ENCODE data around the gene OSBP2.
"Not testable (repeated sequence)": the region's sequence is repeated elsewhere in the genome, so short reads cannot be mapped to it uniquely, and the experiment has no call there.

Gene OSBP2

DNA sequence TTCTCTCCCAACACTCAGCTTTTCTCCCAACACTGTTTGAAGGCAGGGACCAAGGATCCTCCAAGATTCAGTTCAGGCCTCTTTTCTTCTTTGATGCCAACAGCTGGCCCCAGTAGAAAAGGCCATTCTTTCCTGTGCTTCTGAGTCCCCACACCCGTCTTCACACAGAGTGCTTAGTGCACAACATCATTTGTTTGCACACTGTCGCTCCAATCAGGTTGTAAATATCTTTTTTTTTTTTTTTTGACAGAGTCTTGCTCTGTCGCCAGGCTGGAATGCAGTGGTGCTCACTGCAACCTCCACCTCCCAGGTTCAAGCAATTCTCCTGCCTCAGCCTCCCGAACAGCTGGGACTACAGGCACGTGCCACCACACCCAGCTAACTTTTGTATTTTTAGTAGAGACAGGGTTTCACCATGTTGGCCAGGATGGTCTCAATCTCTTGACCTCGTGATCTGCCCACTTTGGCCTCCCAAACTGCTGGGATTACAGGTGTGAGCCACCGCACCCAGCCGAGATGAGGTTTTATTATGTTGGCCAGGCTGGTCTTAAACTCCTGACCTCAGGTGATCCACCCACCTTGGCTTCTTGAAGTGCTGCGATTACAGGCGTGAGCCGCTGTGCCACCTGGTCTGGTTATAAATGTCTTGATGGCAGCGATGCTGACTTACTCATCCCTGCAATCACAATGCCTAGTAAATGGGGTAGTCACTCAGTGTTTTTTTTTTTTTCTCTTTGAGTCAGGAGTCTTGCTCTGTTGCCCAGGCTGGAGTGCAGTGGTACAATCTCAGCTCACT, 14.6 kb upstream of the OSBP2 start:
- not testable (repeated sequence) for DNase-seq

DNA sequence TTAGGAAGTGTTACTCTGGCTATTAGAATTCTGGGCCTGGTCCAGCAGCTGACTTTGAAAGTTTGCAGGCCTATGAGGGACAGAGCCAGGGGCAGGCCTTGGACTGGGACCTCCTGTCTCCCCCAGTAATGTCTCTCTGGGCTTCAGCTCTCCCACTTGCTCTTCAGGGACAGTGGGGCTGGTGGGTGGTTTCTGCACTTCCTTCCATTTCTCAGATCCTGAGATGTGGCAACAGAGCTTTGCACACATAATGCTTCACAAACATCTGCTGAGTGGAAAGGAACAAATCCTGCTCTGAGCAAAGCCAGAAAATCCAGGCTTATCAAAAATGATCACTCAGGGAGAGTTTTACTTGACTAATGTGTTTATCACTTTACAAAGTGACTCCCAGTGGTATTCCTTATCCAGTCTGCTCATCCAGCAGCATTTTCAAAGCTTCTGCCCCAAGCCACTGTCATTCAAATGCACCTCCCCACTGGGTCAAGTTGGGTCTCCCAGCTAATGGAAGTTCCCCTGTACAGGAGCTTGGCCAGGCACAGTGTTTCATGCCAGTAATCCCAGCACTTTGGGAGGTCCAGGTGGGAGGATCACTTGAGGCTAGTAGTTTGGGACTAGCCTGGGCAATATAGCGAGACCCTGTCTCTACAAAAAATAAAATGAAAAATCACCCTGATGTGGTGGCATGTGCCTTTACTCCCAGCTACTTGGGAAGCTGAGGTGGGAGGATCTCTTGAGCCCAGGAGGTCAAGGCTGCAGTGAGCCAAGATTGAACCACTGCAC, 13.5 kb upstream of the OSBP2 start:
- DNase-seq, result no peak

DNA sequence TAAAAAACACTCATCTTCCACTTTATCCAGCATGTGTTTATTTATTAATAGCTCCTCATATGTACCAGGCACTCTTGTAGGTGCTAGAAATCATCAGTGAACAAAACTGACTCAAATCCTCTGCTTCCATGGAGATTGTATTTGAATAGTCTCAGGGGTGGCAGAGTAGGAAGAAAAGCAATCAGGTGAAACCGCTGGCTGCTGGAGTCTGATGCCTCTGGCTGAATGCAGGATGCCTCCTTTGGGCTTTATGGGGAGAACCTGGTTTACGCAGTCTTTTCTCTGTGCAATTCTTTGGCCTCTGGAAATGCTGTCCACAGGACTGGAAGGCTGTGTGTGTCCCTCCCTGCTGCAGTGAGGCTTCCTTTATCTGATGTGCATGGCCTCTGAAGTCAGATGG, 12.8 kb upstream of the OSBP2 start:
- DNase-seq, result no peak

DNA sequence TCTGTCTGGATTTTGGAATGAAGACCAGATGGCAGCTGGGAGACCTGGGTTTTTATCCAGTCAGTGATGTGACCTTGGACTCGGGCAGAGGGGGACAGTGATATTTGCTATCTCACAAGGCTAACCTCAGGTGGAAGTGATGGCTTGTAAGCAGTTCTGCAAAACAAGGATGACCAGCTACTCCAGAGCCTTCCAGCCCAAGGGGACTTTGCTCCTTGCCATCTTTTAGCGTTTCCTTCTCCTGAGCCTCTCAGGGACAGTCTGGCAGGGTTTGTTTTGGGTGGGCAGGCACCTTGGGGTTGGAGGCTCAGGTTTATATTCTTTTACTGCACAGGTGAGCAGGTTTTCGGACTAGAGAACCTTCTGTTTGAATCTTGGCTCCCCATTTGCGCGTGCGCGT, 9.5 kb upstream of the OSBP2 start:
- no peak for DNase-seq

DNA sequence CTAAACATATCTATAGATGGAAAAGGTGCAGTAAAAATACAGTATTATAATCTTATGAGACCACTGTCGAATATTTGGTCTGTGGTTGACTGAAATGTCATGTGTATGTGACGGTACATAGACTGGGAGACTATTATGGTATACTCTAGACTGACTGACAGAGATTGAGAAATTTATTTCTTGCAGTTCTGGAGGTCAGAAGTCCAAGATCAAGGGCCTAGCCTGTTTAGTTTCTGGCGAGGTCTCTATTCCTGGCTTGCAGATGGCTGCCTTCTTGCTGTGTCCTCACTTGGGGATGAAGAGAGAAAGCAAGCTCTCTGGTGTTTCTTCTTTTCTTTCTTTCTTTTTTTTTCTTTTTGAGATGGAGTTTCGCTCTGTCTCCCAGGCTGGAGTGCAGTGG, 7.3 kb upstream of the OSBP2 start:
- no peak for DNase-seq

DNA sequence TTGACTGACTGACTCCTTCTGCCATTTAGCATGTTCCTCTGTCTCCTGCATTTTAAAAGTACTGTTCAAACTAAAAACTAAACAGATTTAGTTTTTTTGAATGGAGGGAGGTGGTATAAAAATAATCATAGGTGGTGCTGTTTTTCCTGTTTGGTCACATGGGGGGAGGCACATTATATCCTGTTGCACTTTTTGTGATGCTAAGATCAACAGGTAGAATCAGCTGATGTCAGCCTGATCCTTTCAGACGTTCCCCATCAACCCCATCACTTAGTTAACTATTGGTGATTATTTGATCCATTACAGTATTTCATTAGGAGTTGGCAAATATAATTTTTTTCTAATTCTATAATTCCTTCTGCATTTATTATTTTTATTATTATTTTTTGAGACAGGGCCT, 5.1 kb upstream of the OSBP2 start:
- no peak for DNase-seq

DNA sequence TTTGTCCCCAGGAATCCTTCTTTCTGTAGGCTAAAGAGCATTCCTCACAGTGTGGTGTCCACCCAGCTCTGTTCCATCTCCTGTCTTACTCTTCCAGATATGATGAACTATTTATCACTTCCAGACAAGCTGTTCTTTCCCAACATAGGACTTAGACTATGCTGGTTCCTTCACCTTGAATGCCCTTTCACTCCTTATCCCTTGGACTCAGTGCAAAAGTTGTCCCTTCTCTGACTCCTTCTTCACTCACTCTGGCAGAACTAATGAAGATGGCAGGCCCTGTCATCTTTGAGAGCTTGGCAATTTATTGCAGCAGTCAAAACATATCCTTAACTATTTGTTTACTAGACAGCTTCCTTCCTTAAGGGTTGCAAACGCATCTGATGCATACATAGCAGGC, 3.5 kb upstream of the OSBP2 start:
- no peak for DNase-seq

DNA sequence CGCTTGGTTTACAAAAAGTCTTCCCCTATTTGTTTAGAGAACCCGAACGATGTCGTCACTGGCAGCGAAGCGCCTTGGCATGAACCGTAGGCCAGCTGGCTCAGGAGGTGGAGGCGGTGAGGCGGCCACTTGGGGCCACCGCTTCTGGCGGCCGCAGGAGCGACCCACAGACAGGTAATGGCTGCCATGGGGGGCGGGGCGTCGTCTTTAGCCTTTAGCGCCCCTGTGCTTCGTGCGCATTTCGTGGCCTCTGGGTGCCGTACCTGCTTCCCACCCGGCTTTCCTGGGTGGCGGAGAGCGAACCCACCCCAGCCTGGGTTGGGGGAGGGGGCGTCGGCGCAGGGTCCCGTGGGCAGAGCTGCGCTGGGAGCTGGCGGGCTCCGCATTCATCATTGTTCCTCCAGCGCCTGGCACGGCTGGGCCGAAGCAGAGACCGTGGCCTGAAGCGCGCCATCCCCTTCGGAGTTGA, 469 bp upstream of the OSBP2 start:
- peak; percentile 85 for DNase-seq

DNA sequence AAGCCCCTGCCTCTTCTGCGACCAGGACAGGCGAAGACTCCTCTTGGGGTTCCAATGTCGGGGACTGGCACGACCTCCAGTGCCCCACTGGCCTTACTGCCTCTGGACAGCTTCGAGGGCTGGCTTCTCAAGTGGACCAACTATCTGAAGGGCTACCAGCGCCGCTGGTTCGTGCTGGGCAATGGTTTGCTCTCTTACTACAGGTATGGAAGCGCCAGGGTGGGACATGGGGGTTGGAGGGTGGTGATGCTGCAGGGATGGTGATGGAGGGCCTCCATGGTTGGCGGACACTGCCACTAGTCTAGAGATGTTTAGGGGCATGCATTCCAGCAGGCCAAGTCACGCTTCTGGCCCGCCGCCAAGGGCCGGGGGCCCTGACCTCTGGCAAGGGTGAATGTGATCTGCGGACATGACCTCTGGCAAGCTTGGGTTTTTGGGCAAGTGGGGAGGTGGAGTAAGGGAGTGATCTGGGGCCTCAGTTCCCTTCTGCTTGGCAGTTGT, 727 bp downstream of the OSBP2 start:
- DNase-seq, result no peak

DNA sequence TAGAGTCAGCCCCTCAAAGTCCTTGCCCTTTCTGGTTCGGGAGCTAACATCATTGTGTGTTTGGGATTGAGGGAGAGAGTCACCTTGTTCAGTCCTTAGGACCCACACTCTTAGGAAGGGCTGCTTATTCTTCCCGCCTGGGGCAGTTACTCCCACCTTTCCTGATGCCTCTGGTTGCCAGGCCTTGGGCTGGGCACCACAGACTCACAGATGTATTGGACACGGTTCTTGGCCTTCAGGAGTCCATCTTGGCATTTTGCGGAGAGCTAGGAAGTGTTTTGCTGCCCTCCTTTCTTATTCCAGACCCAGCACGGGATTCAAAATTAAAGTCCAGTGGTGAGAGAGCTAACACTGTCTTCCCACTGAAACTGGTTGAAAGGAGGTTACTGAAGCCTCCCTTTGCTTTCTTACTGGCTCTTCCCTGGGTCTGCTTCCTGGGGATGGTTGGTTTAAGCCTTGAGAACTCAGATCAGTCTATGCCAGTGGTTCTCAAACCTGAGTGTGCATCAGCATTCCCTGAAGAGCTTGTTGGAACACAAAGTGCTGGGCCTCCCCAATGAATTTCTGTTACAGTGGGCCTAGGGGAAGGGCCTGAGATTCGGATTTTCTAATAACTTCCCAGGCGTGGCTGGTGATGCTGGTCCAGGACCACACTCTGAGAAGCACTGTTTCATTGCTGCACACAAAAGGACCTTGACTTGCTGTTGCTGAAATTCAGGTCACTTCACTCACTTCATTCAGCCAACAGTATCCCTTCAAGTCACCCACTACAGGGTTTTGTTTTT, 1.4 kb downstream of the OSBP2 start:
- DNase-seq, result no peak

DNA sequence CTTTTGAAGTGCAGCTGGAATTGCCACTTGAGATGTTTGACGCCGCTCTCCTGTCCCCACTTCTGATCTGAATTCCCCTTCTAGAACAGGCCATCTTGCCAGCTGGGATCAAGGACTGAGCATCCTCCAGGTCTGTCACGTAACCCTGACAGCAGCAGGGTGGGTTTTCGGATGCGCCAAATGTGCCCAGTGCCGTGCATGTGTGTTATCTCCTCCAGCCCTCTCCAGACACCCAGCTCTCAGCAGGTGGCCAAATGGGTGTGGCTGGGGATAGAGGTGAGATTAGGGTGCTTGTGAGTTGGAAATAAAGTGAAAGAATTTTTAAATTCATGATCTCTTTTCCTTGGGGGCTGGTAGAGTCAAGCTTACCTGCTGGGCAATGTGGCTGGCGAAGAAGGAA, 3.3 kb downstream of the OSBP2 start:
- DNase-seq, result no peak

DNA sequence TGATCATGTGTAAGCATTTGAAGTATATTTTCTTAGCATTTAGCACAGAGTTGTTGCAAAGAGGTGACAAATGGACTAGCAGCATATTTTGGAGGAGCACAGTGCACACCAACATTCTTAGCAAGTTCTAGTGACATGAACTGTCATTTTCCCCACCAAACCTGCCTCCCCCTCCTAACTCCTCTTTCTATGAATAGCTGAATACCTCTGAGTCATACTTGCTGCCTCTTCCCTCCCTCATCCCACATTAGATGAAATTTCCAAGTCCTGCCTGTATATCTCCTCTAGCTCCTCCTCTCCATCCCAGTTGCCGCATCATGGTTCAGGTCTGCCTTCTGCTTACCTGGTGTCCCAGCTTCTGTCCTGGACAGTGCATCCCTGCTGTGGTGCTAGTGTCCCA, 7.2 kb downstream of the OSBP2 start:
- DNase-seq, result peak; percentile 27

DNA sequence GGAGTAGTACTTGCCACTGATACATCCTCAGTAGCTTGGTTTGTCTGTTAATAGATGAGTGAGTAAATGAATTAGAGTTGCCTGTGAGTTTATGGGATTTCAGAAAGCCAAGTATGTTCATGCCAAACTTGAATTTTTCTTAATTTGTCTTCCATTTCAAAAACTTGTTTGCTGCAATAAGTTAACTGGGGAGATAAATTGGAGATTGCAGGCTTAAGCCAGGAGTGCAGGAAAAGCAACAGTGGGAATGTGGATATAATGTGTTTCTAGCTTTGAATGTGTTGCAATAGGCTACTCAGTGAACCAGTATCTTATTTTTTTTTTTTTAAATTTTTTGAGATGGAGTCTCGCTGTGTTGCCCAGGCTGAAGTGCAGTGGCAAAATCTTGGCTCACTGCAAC, 8.2 kb downstream of the OSBP2 start:
- no peak for DNase-seq

DNA sequence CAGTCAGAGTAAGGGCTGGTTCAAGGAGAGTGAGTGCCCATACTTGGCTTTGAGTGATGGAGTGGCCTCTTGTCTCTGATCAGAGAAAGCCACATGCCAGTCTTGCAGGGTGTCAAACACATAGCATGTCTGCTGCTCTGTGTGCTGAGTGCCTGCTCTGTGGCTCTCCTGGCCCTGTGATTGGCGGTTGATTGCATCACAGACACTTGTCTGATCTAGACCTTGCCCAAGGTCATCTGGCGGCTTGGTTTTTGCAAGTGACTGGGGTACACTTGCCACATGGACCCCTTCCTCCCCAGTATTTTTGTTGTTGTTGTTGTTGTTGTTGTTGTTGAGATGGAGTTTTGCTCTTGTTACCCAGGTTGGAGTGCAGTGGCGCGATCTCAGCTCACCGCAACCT, 10.3 kb downstream of the OSBP2 start:
- DNase-seq, result peak; percentile 22

DNA sequence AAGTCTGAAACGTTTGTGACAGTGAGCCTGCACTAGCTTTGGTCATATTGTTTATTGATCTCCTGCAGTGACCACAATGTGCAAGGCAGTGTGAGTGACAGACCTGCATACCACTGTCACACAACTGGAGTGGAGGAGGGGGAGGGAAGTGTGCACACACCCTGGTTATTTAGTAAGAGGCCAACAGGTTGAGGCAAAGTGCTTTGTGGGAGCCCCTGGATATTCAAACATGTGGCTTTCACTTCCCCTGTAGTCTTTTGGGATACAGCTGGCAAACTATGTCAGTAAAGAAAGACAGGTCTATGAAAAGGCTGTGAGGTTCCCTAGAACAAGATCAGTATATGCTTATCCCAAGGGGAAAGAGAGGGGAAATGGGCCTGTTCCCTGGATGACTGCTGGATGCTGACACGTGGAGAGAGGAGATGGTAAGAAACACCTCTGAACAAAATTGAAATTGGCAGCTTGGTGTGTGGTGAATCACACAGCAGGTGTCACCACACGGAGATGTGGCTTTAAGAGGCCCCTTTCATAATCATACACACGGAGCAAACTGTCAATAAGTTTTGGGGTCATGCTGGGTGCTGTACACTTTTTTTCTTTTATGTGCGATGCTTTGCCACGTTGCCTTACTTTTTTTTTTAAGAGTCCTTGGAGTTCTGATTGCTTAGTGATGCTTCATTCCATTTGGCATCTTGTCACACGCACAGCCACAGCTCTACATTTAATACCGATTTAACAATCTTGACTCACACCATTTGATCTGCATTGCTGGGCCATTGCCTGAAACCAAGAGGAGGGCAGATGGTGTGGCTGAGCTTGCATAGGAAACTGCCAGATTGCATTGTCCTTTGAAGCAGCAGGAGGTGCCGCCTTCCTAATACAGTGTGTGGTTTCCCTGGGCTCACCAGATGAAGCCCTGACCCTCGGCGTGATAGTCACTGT, 11.3 kb downstream of the OSBP2 start:
- DNase-seq, result peak; percentile 27

DNA sequence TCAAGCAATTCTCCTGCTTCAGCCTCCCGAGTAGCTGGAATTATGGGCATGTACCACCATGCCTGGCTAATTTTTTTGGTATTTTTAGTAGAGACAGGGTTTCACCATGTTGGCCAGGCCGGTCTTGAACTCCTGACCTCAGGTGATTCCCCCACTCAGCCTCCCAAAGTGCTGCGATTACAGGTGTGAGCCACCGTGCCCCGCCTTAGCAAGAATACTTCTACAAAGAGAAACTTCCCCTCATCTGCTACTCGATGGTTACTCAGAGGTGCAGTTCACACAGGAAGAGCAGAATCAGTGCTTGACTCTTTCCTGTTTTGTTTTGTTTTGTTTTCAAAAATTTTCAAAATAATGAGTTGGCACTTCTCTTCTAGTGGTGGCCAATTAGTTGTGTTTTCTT, 15.3 kb downstream of the OSBP2 start:
- peak; percentile 79 for DNase-seq

DNA sequence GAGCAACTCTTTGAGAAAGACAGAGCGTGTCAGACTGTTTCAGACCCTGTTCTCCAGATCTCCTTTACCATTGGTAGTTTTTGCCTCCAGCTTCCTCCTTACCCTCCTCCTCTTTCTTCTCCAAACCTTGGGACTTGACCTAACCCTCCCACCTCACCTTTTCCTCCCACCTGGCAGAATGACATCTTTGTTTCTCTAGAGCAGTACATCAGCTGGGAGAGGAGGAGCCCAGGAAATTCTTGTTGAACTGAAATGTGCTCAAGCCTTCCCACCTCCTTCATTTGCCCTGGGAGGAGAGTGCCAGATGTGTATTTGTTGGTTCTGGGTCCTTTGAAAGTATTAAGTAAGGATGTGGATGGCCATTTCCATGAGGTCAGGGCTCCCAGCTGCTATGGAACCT, 17.4 kb downstream of the OSBP2 start:
- DNase-seq, result peak; percentile 8

DNA sequence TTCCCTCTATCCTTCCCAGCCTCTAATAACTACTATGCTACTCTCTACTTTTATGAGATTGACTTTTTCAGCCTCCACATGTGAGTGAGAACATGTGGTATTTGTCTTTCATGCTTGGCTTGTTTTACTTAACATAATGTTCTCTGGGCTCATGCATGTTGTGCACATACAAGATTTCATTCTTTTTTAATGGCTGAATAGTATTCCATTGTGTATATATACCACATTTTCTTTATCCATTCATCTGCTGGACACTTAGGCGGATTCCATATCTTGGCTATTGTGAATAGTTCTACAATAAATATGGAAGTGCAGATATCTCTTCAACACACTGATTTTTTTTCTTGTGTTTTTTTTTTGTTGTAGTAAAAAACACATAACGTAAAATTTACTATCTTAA, 19.4 kb downstream of the OSBP2 start:
- DNase-seq, result no peak

DNA sequence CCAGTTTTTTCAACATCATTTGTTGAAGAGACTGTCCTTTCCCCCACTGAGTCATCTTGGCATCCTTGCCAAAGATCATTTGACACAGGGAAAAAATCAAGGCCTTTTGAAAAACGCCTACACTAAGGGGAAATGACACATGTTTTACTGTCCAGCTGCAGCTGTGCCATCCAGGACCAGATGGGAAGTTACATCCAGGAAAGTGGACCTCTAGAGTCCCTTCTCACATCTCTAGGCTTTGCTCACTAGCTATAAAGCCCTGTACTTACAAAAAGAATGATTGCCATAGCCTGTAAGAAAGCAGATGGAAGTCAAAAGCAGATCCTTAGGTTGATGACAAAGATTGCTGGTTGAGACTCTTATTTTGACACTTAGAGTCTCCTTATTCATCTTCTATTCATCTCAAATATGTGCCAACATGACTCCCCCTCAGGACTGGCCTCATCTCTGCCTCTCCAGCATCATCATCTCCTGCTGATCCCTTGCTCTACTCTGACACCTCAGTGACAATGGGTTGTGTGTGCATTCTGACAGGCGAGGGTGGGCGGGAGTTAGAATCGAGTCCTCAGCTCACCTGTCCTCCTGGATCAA, 22.8 kb downstream of the OSBP2 start:
- no peak for DNase-seq

DNA sequence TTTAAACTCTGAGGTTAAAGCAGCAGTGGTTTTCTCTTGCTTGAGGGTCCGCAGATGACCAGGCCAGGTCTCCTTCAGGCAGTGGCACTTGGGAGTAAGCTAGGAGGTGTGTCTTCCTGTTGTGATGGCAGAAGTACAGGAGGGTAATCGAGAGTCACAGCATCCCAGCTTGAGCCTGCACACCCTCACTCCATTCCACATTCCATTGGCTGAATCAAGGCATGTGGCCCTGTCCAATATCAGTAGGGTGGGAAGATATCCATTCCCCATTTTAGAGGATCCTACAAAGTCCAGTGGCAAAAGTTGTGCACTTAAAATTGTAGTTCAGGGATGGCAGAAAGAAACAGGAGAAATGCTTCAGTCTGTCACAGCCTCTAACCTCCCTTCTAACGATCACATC, 23.3 kb downstream of the OSBP2 start:
- no peak for DNase-seq

DNA sequence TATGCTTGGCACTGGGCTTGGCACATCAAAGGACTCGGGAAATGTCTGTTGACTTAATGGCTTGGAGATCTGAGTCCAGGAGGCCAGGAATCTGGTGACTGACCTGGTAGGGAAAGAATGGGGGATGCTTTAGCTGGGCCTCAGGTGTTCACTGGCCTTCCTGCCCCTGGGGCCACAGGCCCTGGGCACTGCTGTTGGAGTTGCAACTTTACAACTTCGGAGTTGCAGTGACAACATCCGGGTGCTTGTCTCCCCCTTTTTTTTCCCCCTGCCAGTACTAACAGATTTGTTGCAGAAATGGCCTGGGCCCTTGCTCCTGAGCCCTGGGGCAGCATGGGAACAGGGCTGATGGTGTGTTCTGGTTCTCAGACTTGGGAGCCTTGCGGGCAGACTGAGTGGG, 23.8 kb downstream of the OSBP2 start:
- DNase-seq, result peak; percentile 19

DNA sequence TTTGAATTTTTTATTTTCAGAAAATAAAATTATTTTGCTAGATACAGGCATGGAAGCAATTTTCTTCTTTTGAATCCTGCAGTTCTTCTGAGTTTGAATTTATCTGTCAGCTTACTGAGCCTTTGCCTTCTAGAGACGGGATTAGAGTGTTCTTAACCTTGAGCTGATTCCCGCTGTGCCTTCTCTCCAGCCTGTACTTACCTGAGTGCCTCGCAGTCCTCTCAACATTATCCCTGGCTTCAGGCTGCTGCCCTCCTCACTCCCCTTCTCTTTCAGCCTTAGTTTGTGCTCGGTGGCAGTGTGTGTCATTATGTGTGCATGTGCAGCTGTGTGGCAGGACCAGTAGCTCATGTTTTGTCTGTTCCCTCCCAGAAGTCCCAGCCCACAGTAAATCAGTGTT, 24.3 kb downstream of the OSBP2 start:
- peak; percentile 9 for DNase-seq

All from activated effector memory CD4-positive, alpha-beta T cell treated with anti-CD3 and anti-CD28 coated beads, Interleukin-2, amount 50 U/mL, for 16 hours (primary cell).